ENCODE measurements around the gene MIB1. TPM values are rescaled to one million over a fixed set of nuclear protein-coding genes. Genes with fewer than 3 reads are reported as not detected.

MIB1 gene
- total RNA-seq, 1 donor from 2014 or later = 228 TPM

DNA sequence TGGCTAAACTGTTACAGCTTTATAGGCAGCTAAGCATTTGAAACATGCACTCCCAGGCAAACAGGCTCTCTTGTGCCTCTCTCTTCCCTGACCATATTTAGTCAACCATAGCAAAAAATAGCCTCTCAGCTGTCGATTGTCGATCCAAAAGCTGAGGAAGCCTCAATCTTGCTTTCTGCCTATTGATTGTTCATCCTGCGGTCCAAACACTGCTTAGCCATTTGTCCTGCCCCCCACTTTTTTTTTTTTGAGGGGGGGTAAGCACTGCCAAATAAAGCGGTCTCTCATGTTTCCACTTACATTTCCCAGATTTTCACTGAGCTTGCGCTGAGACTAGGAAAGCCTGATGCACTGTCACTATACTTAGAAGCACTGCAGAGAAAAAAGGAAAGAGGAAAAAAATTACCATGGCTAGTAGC is 90.8 kb downstream of the MIB1 start:
- H3K9me3 Mint-ChIP-seq (ENCODE audit: unreplicated experiment) = peaks cover 3% of the 10 kb centered on the region
- H3K27ac Mint-ChIP-seq (ENCODE audit: unreplicated experiment) = peak overlapping the region; percentile 9
- DNase-seq = no peak

GRCh38 chr18:21833604-21834298 is 93.2 kb downstream of the MIB1 start:
- peaks cover 14% of the 10 kb centered on the region for H3K4me1 Mint-ChIP-seq (ENCODE audit: low read depth, unreplicated experiment)
- peaks cover 3% of the 10 kb centered on the region for H3K9me3 Mint-ChIP-seq (ENCODE audit: unreplicated experiment)
- TF ChIP-seq, protein P1, sequence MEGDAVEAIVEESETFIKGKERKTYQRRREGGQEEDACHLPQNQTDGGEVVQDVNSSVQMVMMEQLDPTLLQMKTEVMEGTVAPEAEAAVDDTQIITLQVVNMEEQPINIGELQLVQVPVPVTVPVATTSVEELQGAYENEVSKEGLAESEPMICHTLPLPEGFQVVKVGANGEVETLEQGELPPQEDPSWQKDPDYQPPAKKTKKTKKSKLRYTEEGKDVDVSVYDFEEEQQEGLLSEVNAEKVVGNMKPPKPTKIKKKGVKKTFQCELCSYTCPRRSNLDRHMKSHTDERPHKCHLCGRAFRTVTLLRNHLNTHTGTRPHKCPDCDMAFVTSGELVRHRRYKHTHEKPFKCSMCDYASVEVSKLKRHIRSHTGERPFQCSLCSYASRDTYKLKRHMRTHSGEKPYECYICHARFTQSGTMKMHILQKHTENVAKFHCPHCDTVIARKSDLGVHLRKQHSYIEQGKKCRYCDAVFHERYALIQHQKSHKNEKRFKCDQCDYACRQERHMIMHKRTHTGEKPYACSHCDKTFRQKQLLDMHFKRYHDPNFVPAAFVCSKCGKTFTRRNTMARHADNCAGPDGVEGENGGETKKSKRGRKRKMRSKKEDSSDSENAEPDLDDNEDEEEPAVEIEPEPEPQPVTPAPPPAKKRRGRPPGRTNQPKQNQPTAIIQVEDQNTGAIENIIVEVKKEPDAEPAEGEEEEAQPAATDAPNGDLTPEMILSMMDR (IDR thresholded peaks at IDR 0.05; ENCODE audit: partially characterized antibody, unreplicated experiment) = no peak
- no peaks in the 10 kb centered on the region for H3K36me3 Mint-ChIP-seq (ENCODE audit: unreplicated experiment)
- DNase-seq = no peak
- H3K4me3 Mint-ChIP-seq (ENCODE audit: unreplicated experiment) = no peak overlapping the region
- no peaks in the 10 kb centered on the region for H3K27me3 Mint-ChIP-seq (ENCODE audit: unreplicated experiment)
- no peak overlapping the region for H3K27ac Mint-ChIP-seq (ENCODE audit: unreplicated experiment)

More for the DNA sequence above, 90.8 kb downstream of the MIB1 start:
- TF ChIP-seq, protein P1 (IDR thresholded peaks at IDR 0.05; ENCODE audit: partially characterized antibody, unreplicated experiment) = no peak
- Mint-ChIP-seq H3K4me3 (ENCODE audit: unreplicated experiment) (peak overlapping the region; percentile 8), H3K36me3 (ENCODE audit: unreplicated experiment) (no peaks in the 10 kb centered on the region), H3K27me3 (ENCODE audit: unreplicated experiment) (no peaks in the 10 kb centered on the region), H3K4me1 (ENCODE audit: low read depth, unreplicated experiment) (peaks cover 18% of the 10 kb centered on the region)

- TF ChIP-seq, protein P1 (IDR thresholded peaks at IDR 0.05; ENCODE audit: partially characterized antibody, unreplicated experiment) = no peak
- Mint-ChIP-seq H3K4me3 (ENCODE audit: unreplicated experiment) (no peak overlapping the region), H3K27me3 (ENCODE audit: unreplicated experiment) (no peaks in the 10 kb centered on the region), H3K4me1 (ENCODE audit: low read depth, unreplicated experiment) (peaks cover 12% of the 10 kb centered on the region), H3K36me3 (ENCODE audit: unreplicated experiment) (no peaks in the 10 kb centered on the region), H3K27ac (ENCODE audit: unreplicated experiment) (no peak overlapping the region), H3K9me3 (ENCODE audit: unreplicated experiment) (peaks cover 3% of the 10 kb centered on the region)
- no peak for DNase-seq
These were observed 93.7 kb downstream of the MIB1 start for GRCh38 chr18:21834299-21834660.

DNA sequence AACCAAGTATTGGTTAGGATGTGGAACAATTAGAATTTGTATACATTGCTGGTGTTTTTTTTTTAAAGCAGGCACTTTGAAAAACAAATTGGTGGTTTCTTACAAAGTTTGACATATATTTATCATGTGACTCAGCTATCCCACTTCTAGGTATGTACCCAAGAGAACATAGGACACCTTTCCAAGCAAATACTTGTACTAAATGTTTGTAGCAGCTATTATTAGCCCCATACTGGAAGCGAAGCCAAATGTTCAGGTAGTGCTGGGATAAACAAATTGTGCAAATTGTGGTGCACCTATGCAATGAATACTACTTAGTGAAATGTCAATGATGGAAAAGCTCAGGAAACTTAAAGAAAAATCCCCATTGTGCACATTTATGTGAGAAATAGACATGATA is 101.0 kb downstream of the MIB1 start:
- Mint-ChIP-seq H3K4me1 (ENCODE audit: low read depth, unreplicated experiment) (no peaks in the 10 kb centered on the region), H3K9me3 (ENCODE audit: unreplicated experiment) (peaks cover 6% of the 10 kb centered on the region), H3K27ac (ENCODE audit: unreplicated experiment) (no peak overlapping the region), H3K4me3 (ENCODE audit: unreplicated experiment) (no peak overlapping the region), H3K27me3 (ENCODE audit: unreplicated experiment) (peaks cover 2% of the 10 kb centered on the region), H3K36me3 (ENCODE audit: unreplicated experiment) (peaks cover 7% of the 10 kb centered on the region)
- TF ChIP-seq, protein P1 (IDR thresholded peaks at IDR 0.05; ENCODE audit: partially characterized antibody, unreplicated experiment) = no peak
- no peak for DNase-seq

DNA sequence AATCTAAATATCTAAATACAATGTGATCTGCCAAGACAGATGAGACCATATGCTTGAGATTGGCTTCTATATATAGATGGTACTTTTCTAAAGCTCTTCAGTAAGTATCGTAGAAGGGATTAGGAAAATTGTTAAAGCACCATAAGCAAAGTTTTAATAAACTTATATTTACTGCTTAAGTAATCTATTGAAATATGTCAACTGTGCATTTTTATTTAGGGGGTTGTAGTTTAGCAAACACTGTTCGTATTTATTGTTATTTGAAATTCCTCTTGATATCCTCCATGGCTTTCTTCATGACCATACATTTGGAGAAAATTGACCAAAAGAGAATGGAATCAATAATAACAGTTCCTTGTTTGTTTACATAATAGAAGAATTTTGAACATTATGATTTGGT is 102.7 kb downstream of the MIB1 start:
- no peaks in the 10 kb centered on the region for H3K4me1 Mint-ChIP-seq (ENCODE audit: low read depth, unreplicated experiment)
- TF ChIP-seq, protein P1 (IDR thresholded peaks at IDR 0.05; ENCODE audit: partially characterized antibody, unreplicated experiment) = no peak
- H3K4me3 Mint-ChIP-seq (ENCODE audit: unreplicated experiment) = no peak overlapping the region
- DNase-seq = no peak
- peaks cover 6% of the 10 kb centered on the region for H3K9me3 Mint-ChIP-seq (ENCODE audit: unreplicated experiment)
- peaks cover 2% of the 10 kb centered on the region for H3K27me3 Mint-ChIP-seq (ENCODE audit: unreplicated experiment)
- no peak overlapping the region for H3K27ac Mint-ChIP-seq (ENCODE audit: unreplicated experiment)
- H3K36me3 Mint-ChIP-seq (ENCODE audit: unreplicated experiment) = peaks cover 9% of the 10 kb centered on the region
